22Rv1 (cell line): ENCODE data around the gene VAMP1.

Experiments used
- H3K27ac ChIP-seq: fragments of 450-650 bp; 2 replicates; pipeline ENCODE4 v1.5.1; 2017
- ZFX ChIP-seq: fragments of 450-650 bp; IDR thresholded peaks from 2 replicates; pipeline ENCODE4 v1.6.1; 2017; ENCODE audit warnings: antibody characterized with exemption, borderline replicate concordance
- TF ChIP-seq, protein P1 (sequence below): fragments of 450-650 bp; IDR thresholded peaks from 2 replicates; pipeline ENCODE4 v1.5.1; 2017; ENCODE audit warnings: mild to moderate bottlenecking

VAMP1 gene

GRCh38 chr12:6466184-6466573 lies 4.3 kb downstream of the VAMP1 start:
- no peak for TF ChIP-seq ZFX
- H3K27ac ChIP-seq, result no peak overlapping the region

GRCh38 chr12:6465467-6466183 lies 4.9 kb downstream of the VAMP1 start:
- no peak overlapping the region for H3K27ac ChIP-seq
- TF ChIP-seq, protein P1, sequence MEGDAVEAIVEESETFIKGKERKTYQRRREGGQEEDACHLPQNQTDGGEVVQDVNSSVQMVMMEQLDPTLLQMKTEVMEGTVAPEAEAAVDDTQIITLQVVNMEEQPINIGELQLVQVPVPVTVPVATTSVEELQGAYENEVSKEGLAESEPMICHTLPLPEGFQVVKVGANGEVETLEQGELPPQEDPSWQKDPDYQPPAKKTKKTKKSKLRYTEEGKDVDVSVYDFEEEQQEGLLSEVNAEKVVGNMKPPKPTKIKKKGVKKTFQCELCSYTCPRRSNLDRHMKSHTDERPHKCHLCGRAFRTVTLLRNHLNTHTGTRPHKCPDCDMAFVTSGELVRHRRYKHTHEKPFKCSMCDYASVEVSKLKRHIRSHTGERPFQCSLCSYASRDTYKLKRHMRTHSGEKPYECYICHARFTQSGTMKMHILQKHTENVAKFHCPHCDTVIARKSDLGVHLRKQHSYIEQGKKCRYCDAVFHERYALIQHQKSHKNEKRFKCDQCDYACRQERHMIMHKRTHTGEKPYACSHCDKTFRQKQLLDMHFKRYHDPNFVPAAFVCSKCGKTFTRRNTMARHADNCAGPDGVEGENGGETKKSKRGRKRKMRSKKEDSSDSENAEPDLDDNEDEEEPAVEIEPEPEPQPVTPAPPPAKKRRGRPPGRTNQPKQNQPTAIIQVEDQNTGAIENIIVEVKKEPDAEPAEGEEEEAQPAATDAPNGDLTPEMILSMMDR, result peak; percentile 92
- TF ChIP-seq ZFX, result no peak

- H3K27ac ChIP-seq, result no peak overlapping the region
- TF ChIP-seq, protein P1, result no peak
- no peak for TF ChIP-seq ZFX
Measured at GRCh38 chr12:6464531-6464930, 5.9 kb downstream of the VAMP1 start.

- H3K27ac ChIP-seq, result peak overlapping the region; percentile 12; the same call in 1 of the 2 replicates
- TF ChIP-seq ZFX, result no peak
- TF ChIP-seq, protein P1, result no peak
Measured at GRCh38 chr12:6463858-6464257, 6.6 kb downstream of the VAMP1 start.

DNA sequence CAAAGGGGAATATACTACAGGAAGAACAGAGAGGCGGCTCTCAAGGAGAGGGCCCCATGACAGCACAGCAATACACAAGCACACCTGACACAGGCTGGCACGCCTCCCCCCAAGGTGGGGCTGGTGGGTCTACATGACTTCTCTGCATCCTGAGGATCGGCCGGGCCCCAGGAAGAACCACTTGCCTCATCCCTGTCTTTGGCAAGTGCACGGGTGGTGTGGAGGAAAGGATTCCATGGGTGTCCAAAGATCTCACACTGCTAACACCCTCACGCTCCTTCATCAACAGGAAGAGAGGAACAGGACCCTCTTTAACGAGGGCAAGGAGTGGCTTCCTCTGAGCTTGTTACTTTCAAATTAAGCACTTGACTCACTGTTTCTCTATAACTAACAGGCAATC lies 7.3 kb downstream of the VAMP1 start:
- TF ChIP-seq, protein P1, result no peak
- TF ChIP-seq ZFX, result no peak
- peak overlapping the region; percentile 12; the same call in 1 of the 2 replicates for H3K27ac ChIP-seq

GRCh38 chr12:6462234-6462995 lies 8.1 kb downstream of the VAMP1 start:
- H3K27ac ChIP-seq, result no peak overlapping the region
- TF ChIP-seq, protein P1, result no peak
- TF ChIP-seq ZFX, result no peak

GRCh38 chr12:6461401-6462233 lies 8.9 kb downstream of the VAMP1 start:
- TF ChIP-seq ZFX, result no peak
- TF ChIP-seq, protein P1, result no peak
- no peak overlapping the region for H3K27ac ChIP-seq
